OCI-LY7 (cell line): ENCODE measurements around the gene CSF2RB. TPM values are rescaled to one million over a fixed set of nuclear protein-coding genes. Genes with fewer than 3 reads are reported as not detected.

Source experiments
- BruUV-seq: library from RNA; stranded (reverse); fragments of 400-500 nt; replicated peaks from 2 replicates; lab custom pipeline; 2021; lab: Mats Ljungman, UMichigan
- CTCF ChIA-PET: fragments of 300-600 bp; sonication (Branson Sonifier 250); formaldehyde crosslinking; loops from one replicate; lab custom pipeline; 2022; ENCODE audit warnings: antibody characterized with exemption; ENCODE audit not compliant: unreplicated experiment; lab: Charles Lee
- POLR2A ChIA-PET: fragments of 300-600 bp; sonication (Branson Sonifier 250); formaldehyde crosslinking; loops from one replicate; lab custom pipeline; 2022; ENCODE audit warnings: antibody characterized with exemption; lab: Charles Lee
- DNase-seq: peaks from one replicate; pipeline ENCODE4 v3.0.0-alpha.2; 2015; ENCODE audit warnings: low spot score
- H2AFZ ChIP-seq: fragments of 200-600 bp; sonication (generic), shearing (Covaris generic); 2 replicates; pipeline ENCODE4 v1.6.1; 2014; ENCODE audit warnings: mild to moderate bottlenecking, antibody characterized with exemption, low read length, moderate library complexity
- H3K27ac ChIP-seq: fragments of 200-600 bp; sonication (generic); 2 replicates; pipeline ENCODE4 v1.5.1; 2014; ENCODE audit warnings: mixed run types, low read depth, mild to moderate bottlenecking, moderate library complexity, low read length, inconsistent platforms; ENCODE audit not compliant: poor library complexity, severe bottlenecking
- H3K36me3 ChIP-seq: fragments of 200-600 bp; sonication (generic); 2 replicates; pipeline ENCODE4 v1.6.1; 2014; ENCODE audit warnings: mild to moderate bottlenecking, antibody characterized with exemption, low read length, moderate library complexity, mixed read lengths; ENCODE audit not compliant: insufficient read depth
- H3K4me1 ChIP-seq: fragments of 200-600 bp; sonication (generic); 2 replicates; pipeline ENCODE4 v1.5.1; 2014; ENCODE audit warnings: mild to moderate bottlenecking, low read length; ENCODE audit not compliant: insufficient read depth, poor library complexity, severe bottlenecking
- H3K4me2 ChIP-seq: fragments of 200-600 bp; sonication (generic); 2 replicates; pipeline ENCODE4 v1.6.1; 2014; ENCODE audit warnings: mild to moderate bottlenecking, low read length
- H3K4me3 ChIP-seq: fragments of 200-600 bp; sonication (generic); 2 replicates; pipeline ENCODE4 v1.5.1; 2014; ENCODE audit warnings: mild to moderate bottlenecking, low read depth, low read length; ENCODE audit not compliant: poor library complexity, severe bottlenecking
- H3K79me2 ChIP-seq: fragments of 200-600 bp; sonication (generic); 2 replicates; pipeline ENCODE4 v1.6.1; 2016; ENCODE audit warnings: low read depth, mild to moderate bottlenecking, low read length, moderate library complexity, mixed read lengths; ENCODE audit not compliant: insufficient read depth
- H3K9me2 ChIP-seq: fragments of 200-600 bp; sonication (generic); 2 replicates; pipeline ENCODE4 v1.6.1; 2016; ENCODE audit warnings: mild to moderate bottlenecking, low read length, mixed read lengths; ENCODE audit not compliant: insufficient read depth
- H3K9me3 ChIP-seq: fragments of 200-600 bp; sonication (generic); 2 replicates; pipeline ENCODE4 v1.6.1; 2014; ENCODE audit warnings: mild to moderate bottlenecking, mixed run types, low read length, mixed read lengths
- H4K20me1 ChIP-seq: fragments of 200-600 bp; sonication (generic); 2 replicates; pipeline ENCODE4 v1.6.1; 2014; ENCODE audit warnings: mild to moderate bottlenecking, antibody characterized with exemption, low read length, moderate library complexity, mixed read lengths; ENCODE audit not compliant: insufficient read depth
- CTCF ChIP-seq: fragments of 200-600 bp; sonication (generic); conservative IDR thresholded peaks from 2 replicates; pipeline ENCODE4 v1.5.1; 2014; ENCODE audit warnings: mild to moderate bottlenecking, antibody characterized with exemption, low read length, moderate library complexity, mixed read lengths
- EZH2phosphoT487 ChIP-seq: fragments of 200-600 bp; sonication (generic); IDR thresholded peaks from 2 replicates; pipeline ENCODE4 v1.6.1; 2018; ENCODE audit warnings: low read depth, borderline replicate concordance, mild to moderate bottlenecking, mixed run types, antibody characterized with exemption, low read length, moderate library complexity, mixed read lengths
- intact Hi-C: fragments of 100-400 bp; cut with micrococcal nuclease; formaldehyde crosslinking; loops from one replicate; pipeline ENCODE4 v1.10.0; 2022; ENCODE audit not compliant: unreplicated experiment
- total RNA-seq, 2 experiments: library from RNA; depleted of rRNA in 1 of 2; stranded (reverse); fragments of >200 nt in 1 of 2; shearing (Covaris generic) in 1 of 2; gene quantifications; 2 replicates each; pipeline ENCODE4 v1.2.3, GENCODE V29; 2014 to 2022

Gene CSF2RB
- total RNA-seq, 2 experiments from 2014 or later = 6.2 to 23.4 TPM

- POLR2A ChIA-PET = no interaction called here
- no peak overlapping the region for H3K4me2 ChIP-seq
- intact Hi-C loops = no loop called here
These were observed 28.9 kb upstream of the CSF2RB start for GRCh38 chr22:36884349-36885158.

DNA sequence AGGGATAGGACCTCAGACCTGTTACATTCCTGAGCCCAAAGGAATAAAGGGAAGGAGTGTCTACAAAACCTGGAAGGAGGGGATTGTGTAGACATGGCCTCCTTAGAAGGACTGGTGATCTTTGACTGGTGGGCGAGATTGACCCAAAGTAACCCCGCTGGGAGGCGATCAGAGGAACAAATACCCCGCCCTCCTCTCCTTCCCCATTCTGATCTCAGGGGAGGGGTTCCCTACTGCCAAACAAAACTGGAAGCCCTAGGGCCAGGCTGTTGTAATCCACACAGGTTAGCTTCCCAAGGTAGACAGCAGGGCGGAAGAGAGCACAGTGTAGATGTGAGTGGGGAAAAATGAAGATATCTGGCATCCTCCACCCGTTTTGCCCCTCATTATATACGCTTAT lies 28.0 kb upstream of the CSF2RB start:
- H2AFZ ChIP-seq = no peak overlapping the region
- ChIA-PET CTCF (no interaction called here), POLR2A (no interaction called here)
- peaks cover 15% of the 10 kb centered on the region for H3K9me3 ChIP-seq
- H3K36me3 ChIP-seq = no peaks in the 10 kb centered on the region
- H3K9me2 ChIP-seq = no peaks in the 10 kb centered on the region
- intact Hi-C loops = no loop called here
- H4K20me1 ChIP-seq = no peaks in the 10 kb centered on the region
- no TSS peak for BruUV-seq
- H3K27ac ChIP-seq = no peak overlapping the region
- H3K4me3 ChIP-seq = no peak overlapping the region
- H3K79me2 ChIP-seq = no peaks in the 10 kb centered on the region
- no peak for DNase-seq
- no peaks in the 10 kb centered on the region for H3K4me1 ChIP-seq
- TF ChIP-seq EZH2phosphoT487 (no peak), CTCF (no peak)
- H3K4me2 ChIP-seq = no peak overlapping the region

More at GRCh38 chr22:36884349-36885158, 28.9 kb upstream of the CSF2RB start:
- Histone ChIP-seq H4K20me1 (no peaks in the 10 kb centered on the region), H3K4me1 (no peaks in the 10 kb centered on the region), H3K79me2 (no peaks in the 10 kb centered on the region), H3K9me2 (no peaks in the 10 kb centered on the region), H2AFZ (no peak overlapping the region), H3K27ac (no peak overlapping the region), H3K4me3 (no peak overlapping the region), H3K36me3 (no peaks in the 10 kb centered on the region), H3K9me3 (peaks cover 15% of the 10 kb centered on the region)
- DNase-seq = no peak
- TF ChIP-seq CTCF (no peak), EZH2phosphoT487 (no peak)
- no TSS peak for BruUV-seq
- CTCF ChIA-PET = no interaction called here

- POLR2A ChIA-PET = no interaction called here
- no peaks in the 10 kb centered on the region for H3K9me2 ChIP-seq
- H3K4me1 ChIP-seq = no peaks in the 10 kb centered on the region
- no peaks in the 10 kb centered on the region for H4K20me1 ChIP-seq
- H3K79me2 ChIP-seq = no peaks in the 10 kb centered on the region
- TF ChIP-seq EZH2phosphoT487 (no peak), CTCF (no peak)
- no peak overlapping the region for H2AFZ ChIP-seq
- H3K9me3 ChIP-seq = peaks cover 15% of the 10 kb centered on the region
- CTCF ChIA-PET = no interaction called here
- no peak for DNase-seq
- H3K4me2 ChIP-seq = no peak overlapping the region
- BruUV-seq = no TSS peak
- H3K36me3 ChIP-seq = no peaks in the 10 kb centered on the region
- H3K27ac ChIP-seq = no peak overlapping the region
- no peak overlapping the region for H3K4me3 ChIP-seq
- intact Hi-C loops = no loop called here
These were observed 27.4 kb upstream of the CSF2RB start for GRCh38 chr22:36886016-36886415.
